Transverse colon (tissue), 4 donors: Measurements from ENCODE around the gene MACO1. TPM values are rescaled to one million over a fixed set of nuclear protein-coding genes. Genes with fewer than 3 reads are reported as not detected.

ENCODE experiments used
- DNase-seq: peaks from one replicate; pipeline ENCODE4 v3.0.0-alpha.2; 2019
- H3K27ac ChIP-seq, 4 donors: fragments of 200-600 bp; sonication (generic); 2 replicates each; pipeline ENCODE4 v1.5.1; 2016 to 2018; ENCODE audit warnings: inconsistent platforms in 4 of 4
- H3K27me3 ChIP-seq: fragments of 200-600 bp; sonication (generic); 2 replicates; pipeline ENCODE4 v1.5.1; 2017; ENCODE audit warnings: inconsistent platforms
- H3K36me3 ChIP-seq, 4 donors: fragments of 200-600 bp; sonication (generic); 2 replicates each; pipeline ENCODE4 v1.5.1; 2017 to 2019; ENCODE audit warnings: inconsistent platforms in 4 of 4
- H3K4me1 ChIP-seq, 4 donors: fragments of 200-600 bp; sonication (generic); 2 replicates each; pipeline ENCODE4 v1.5.1; 2017 to 2020; ENCODE audit warnings: inconsistent platforms in 4 of 4
- H3K4me3 ChIP-seq, 4 donors: fragments of 200-600 bp; sonication (generic); 1 replicate in 1 of 4; 2 replicates in 3 of 4; pipeline versions ENCODE4 v1.5.1 to v1.6.1; 2017 to 2019; ENCODE audit warnings: inconsistent platforms in 4 of 4
- H3K9me3 ChIP-seq, 2 donors: fragments of 200-600 bp; sonication (generic); 2 replicates each; pipeline ENCODE4 v1.5.1; 2017 to 2019; ENCODE audit warnings: inconsistent platforms in 2 of 2
- CTCF ChIP-seq, 5 experiments: fragments of 200-600 bp in 3 of 5; fragments of 450-650 bp in 2 of 5; sonication (generic) in 3 of 5; IDR thresholded peaks; 1 replicate in 2 of 5; 2 replicates in 3 of 5; pipeline ENCODE4 v1.5.1; 2016 to 2017; ENCODE audit warnings: antibody characterized with exemption in 5 of 5, inconsistent platforms in 3 of 5, mild to moderate bottlenecking in 2 of 5, moderate library complexity in 1 of 5
- EP300 ChIP-seq: sonication (generic); formaldehyde crosslinking; IDR thresholded peaks from one replicate; pipeline ENCODE4 v1.6.1; 2017; ENCODE audit warnings: antibody characterized with exemption, low read depth
- POLR2A ChIP-seq: fragments of 450-650 bp; IDR thresholded peaks from one replicate; pipeline ENCODE4 v1.6.1; 2016; ENCODE audit warnings: antibody characterized with exemption, mild to moderate bottlenecking, moderate library complexity
- POLR2AphosphoS5 ChIP-seq, 3 donors: sonication (generic); formaldehyde crosslinking; IDR thresholded peaks; one replicate each; pipeline ENCODE4 v1.6.1; 2016; ENCODE audit warnings: antibody characterized with exemption in 3 of 3
- WGBS, 2 donors: methylation state at CpG; one replicate each; pipeline ENCODE4 v1.1.5; 2018; ENCODE audit warnings: low coverage in 1 of 2; 5-methylcytosine and 5-hydroxymethylcytosine counted together
- in situ Hi-C, 4 donors: fragments of 200-750 bp; cut with MboI; loops; one replicate each; pipeline versions ENCODE4 v1.15.0 to v1.15.1; 2017; ENCODE audit warnings: low sequenced_read_pairs in 3 of 4, low pct_ligation_motif_present in 1 of 4, low pct_unique_long_range_greater_than_20kb in 1 of 4
- intact Hi-C: fragments of 100-400 bp; cut with DNase I; formaldehyde crosslinking; loops from one replicate; pipeline ENCODE4 v1.15.1; 2023; ENCODE audit warnings: low total_unique reads
- total RNA-seq, 4 donors: library from RNA; depleted of rRNA; stranded (reverse); fragments of >200 nt; gene quantifications; one replicate each; pipeline ENCODE4 v1.1.0, GENCODE V29; 2016

The MACO1 gene
- total RNA-seq, 4 donors from 2014 or later = 11.3 to 24.9 (median 19.0) TPM

- peaks cover 0 to 16% (median 9%) of the 10 kb centered on the region in 4 donors for H3K4me1 ChIP-seq
- H3K27ac ChIP-seq = no peak overlapping the region
- 88% methylated on average over 1 of the region's 1 CpG; no CpG with 5 or more reads in 1 of the 2 donors for WGBS, 2 donors
- H3K27me3 ChIP-seq = no peaks in the 10 kb centered on the region
- H3K36me3 ChIP-seq = no peaks in the 10 kb centered on the region
- no peak for TF ChIP-seq CTCF (IDR thresholded peaks at IDR 0.05)
- TF ChIP-seq POLR2AphosphoS5 (IDR thresholded peaks at IDR 0.05) = no peak
- no peak for TF ChIP-seq POLR2A
- in situ Hi-C loops (no loop called here), intact Hi-C loops (no loop called here)
- no peaks in the 10 kb centered on the region for H3K9me3 ChIP-seq
- DNase-seq = no peak
- no peak overlapping the region for H3K4me3 ChIP-seq
These were observed 3.0 kb upstream of the MACO1 start for GRCh38 chr1:25427696-25428095.

- Histone ChIP-seq H3K9me3 (no peaks in the 10 kb centered on the region), H3K27me3 (no peaks in the 10 kb centered on the region), H3K36me3 (no peaks in the 10 kb centered on the region), H3K4me3 (no peak overlapping the region), H3K27ac (no peak overlapping the region), H3K4me1 (peaks cover 2 to 25% (median 12%) of the 10 kb centered on the region in 4 donors)
- no peak for DNase-seq
- intact Hi-C loops = no loop called here
- in situ Hi-C loops = no loop called here
- no peak for TF ChIP-seq CTCF (IDR thresholded peaks at IDR 0.05)
- no peak for TF ChIP-seq EP300
- no peak for TF ChIP-seq POLR2AphosphoS5 (IDR thresholded peaks at IDR 0.05)
- no peak for TF ChIP-seq POLR2A
- WGBS, 2 donors = 80 to 90% methylated on average over 5 to 7 of the region's 7 CpGs
These were observed 2.1 kb upstream of the MACO1 start for GRCh38 chr1:25428475-25429166.

DNA sequence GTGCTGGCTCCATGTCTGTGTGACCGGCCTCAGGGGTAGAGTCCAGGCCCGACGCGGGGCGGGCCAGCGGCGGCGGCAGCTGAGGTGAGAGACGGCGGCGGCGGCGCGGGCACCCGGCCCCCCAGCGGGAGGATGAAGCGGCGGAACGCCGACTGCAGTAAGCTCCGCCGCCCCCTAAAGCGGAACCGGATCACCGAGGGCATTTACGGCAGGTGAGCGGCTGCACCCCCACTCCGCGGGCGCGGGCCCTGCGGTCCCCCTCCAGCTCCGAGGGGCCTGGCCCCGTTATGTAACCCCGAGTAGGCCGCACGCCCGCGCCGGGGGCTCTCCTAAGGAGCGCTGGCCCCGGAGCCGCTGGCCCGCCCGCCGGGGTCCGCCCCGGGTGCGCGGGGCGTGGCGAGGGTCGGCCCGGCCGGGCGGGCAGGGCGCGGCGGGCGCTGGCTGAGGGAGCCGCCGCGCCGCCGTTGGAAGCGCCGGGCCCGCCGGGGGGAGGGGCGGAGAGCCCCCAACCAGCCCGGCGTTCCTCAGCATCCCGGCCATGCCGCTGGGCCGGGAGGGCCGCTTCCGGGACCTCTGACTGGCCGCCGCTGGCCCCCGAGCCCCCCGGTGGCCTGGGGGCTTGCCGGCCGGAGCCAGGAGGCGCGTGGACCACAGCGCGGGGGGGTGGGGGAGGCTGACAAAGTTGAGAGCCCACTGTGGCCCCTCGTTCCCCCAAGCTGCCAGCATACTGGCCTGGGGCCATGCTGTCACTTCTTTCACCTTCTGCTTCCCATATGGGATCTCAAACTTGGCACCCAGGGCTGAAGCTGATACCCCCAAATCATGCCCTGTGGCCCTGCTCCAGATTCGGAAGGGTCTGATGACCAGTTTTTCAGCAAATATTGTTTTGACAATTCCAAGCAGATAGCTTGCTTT, 527 bp downstream of the MACO1 start:
- no peak for DNase-seq
- Histone ChIP-seq H3K4me1 (peaks cover 20 to 51% (median 29%) of the 10 kb centered on the region in 4 donors), H3K27me3 (no peaks in the 10 kb centered on the region), H3K27ac (peak overlapping the region; percentile 94 to 97 (median 96)), H3K36me3 (no peaks in the 10 kb centered on the region), H3K4me3 (peak overlapping the region; percentile 95 to 100 (median 98)), H3K9me3 (no peaks in the 10 kb centered on the region)
- 0% methylated on average over 1 to 12 of the region's 89 CpGs for WGBS, 2 donors
- TF ChIP-seq POLR2A (no peak), EP300 (no peak), POLR2AphosphoS5 (IDR thresholded peaks at IDR 0.05) (peak in 1 of 3 donors; percentile 48), CTCF (IDR thresholded peaks at IDR 0.05) (peak in 1 of 5 experiments; percentile 17)
- intact Hi-C loops (no loop called here), in situ Hi-C loops (no loop called here)

- intact Hi-C loops = no loop called here
- Histone ChIP-seq H3K9me3 (no peaks in the 10 kb centered on the region), H3K4me1 (peaks cover 24 to 59% (median 29%) of the 10 kb centered on the region in 4 donors), H3K27me3 (no peaks in the 10 kb centered on the region), H3K27ac (peak overlapping the region; percentile 94 to 97 (median 96)), H3K4me3 (peak overlapping the region; percentile 59 to 100 (median 97)), H3K36me3 (no peaks in the 10 kb centered on the region)
- no peak for DNase-seq
- 12 to 19% methylated on average over 6 of the region's 6 CpGs for WGBS, 2 donors
- TF ChIP-seq CTCF (IDR thresholded peaks at IDR 0.05) (no peak), POLR2AphosphoS5 (IDR thresholded peaks at IDR 0.05) (no peak), POLR2A (no peak)
- in situ Hi-C loops = no loop called here
These were observed 1.4 kb downstream of the MACO1 start for GRCh38 chr1:25431955-25432719.
